HG03460 (cell line): Measurements from ENCODE around the gene MPV17L.
"Not testable (repeated sequence)": the region's sequence is repeated elsewhere in the genome, so short reads cannot be mapped to it uniquely, and the experiment has no call there.

Experiments used
- ATAC-seq: cut with Tn5 transposase; IDR thresholded peaks from one replicate; pipeline ENCODE4 v1.9.1; 2021; ENCODE audit not compliant: unreplicated experiment

The MPV17L gene

GRCh38 chr16:15395631-15396508, at the start of gene MPV17L:
Gene MPV17L (plus strand): TSS chr16:15395754. CDS start chr16:15395898, 144 bp downstream.
- not testable (repeated sequence) for ATAC-seq

DNA sequence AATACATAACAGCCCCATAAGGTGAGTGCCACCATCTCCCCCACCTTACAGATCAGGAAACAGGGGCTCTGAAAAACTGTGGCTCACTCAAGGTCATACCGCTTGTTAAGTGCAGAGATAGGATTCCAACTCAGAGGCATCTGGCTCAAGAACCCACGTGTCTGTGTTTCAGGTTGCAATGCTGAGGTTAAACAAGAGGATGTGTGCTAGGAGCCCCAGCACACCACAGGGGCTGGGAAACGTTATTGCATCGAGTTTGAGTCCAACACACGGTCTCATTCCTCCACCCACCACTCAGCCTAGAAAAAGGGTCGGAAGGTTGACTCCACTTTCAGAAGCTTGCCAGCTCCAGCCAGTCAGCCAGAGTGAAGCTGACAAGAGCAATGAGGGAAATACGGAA, 46.8 kb upstream of the MPV17L start:
- not testable (repeated sequence) for ATAC-seq

DNA sequence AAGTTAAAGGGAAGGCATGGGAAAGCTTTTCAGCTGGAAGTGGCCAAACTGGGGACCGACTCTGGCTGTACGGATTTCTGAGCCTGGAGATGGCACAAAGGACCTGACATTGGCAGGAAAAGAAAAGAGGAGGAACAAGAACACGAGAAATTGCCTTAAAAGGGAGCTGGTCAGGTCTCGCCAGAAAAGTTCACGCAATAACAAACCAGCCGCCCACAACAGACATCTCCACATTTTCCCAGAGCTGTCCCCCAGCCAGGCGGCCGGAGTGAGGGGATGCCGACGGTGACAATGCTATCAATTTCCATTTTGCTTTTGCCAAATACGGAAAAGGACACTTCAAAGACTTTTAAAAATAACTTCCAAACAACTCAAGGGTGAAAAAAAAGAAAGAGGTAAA, 44.3 kb upstream of the MPV17L start:
- not testable (repeated sequence) for ATAC-seq

- not testable (repeated sequence) for ATAC-seq
Observed at GRCh38 chr16:15351745-15352144, 43.8 kb upstream of the MPV17L start.

GRCh38 chr16:15352852-15353251, 42.7 kb upstream of the MPV17L start:
- not testable (repeated sequence) for ATAC-seq

DNA sequence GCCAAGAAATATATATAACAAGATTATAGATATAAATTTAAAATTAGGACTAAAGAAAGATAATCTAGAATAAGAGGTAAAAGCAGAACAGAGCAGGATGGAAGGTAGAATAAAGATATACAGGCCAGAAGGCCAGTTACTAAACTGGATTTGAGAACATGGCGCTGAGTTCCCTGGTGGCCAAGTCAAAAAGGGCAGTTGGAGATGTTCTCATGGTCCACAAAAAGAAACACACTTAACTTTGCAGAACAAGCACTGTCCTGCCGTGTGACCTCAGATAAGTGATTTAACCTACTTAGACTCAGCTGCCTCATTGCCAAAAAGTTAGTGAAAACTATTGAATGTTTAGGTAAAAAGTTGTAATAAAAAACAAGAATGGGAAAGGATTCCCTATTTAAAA, 40.7 kb upstream of the MPV17L start:
- ATAC-seq, result not testable (repeated sequence)

DNA sequence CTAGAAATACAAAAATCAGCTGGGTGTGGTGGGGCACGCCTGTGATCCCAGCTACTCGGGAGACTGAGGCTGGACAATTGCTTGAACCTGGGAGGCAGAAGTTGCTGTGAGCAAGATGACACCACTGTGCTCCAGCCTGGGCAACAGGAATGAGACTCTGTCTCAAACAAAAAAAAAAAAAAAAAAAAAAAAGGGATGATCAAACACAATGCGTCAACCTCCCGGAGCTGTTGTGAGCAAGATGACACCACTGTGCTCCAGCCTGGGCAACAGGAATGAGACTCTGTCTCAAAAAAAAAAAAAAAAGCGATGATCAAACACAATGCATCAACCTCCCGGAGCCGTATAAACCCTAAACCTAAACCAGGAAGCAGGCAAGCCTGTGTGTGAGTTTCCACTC, 38.1 kb upstream of the MPV17L start:
- ATAC-seq, result not testable (repeated sequence)

- ATAC-seq, result not testable (repeated sequence)
Observed at GRCh38 chr16:15378194-15378593, 17.4 kb upstream of the MPV17L start, which contains the start of gene NPIPA5. Gene NPIPA5 (minus strand): TSS chr16:15378294. CDS start chr16:15378294, 0 bp downstream.

- ATAC-seq, result not testable (repeated sequence)
Observed at GRCh38 chr16:15382810-15383209, 12.7 kb upstream of the MPV17L start.

DNA sequence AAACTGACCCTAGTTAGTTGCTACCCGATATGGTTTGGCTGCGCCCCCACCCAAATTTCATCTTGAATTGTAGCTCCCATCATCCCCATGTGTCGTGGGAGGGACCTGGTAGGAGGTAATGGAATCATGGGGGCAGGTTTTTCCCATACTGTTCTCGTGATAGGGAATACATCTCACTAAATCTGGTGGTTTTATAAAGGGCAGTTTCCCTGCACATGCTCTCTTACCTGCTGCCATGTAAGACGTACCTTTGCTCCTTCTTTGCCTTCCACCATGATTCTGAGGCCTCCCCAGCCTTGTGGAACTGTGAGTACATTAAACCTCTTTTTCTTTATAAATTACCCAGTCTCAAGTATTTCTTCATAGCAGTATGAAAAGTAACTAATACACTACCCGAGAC, 7.5 kb upstream of the MPV17L start:
- ATAC-seq, result not testable (repeated sequence)

DNA sequence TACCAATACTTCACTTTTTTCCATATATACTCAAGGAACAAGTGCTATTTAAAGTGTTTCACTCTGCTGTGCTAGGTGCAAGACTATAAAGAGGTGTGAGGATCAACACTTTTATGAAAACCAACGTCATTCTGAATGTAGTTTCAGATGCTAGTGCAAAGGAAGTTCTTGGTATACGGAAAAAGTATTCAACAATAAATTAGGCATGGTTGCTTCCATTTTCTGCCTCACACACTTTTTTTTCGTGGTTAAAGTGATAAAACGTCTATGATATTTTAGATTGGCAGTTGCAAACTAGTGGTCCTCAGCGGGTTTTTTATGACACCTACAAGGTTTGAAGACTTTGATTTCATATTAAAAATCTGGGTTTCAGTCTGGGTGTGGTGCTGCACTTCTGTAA, 5.6 kb upstream of the MPV17L start:
- ATAC-seq, result not testable (repeated sequence)

- not testable (repeated sequence) for ATAC-seq
Observed at GRCh38 chr16:15393025-15393424, 2.5 kb upstream of the MPV17L start.

- ATAC-seq, result not testable (repeated sequence)
Observed at GRCh38 chr16:15396509-15396829, 915 bp downstream of the MPV17L start.

DNA sequence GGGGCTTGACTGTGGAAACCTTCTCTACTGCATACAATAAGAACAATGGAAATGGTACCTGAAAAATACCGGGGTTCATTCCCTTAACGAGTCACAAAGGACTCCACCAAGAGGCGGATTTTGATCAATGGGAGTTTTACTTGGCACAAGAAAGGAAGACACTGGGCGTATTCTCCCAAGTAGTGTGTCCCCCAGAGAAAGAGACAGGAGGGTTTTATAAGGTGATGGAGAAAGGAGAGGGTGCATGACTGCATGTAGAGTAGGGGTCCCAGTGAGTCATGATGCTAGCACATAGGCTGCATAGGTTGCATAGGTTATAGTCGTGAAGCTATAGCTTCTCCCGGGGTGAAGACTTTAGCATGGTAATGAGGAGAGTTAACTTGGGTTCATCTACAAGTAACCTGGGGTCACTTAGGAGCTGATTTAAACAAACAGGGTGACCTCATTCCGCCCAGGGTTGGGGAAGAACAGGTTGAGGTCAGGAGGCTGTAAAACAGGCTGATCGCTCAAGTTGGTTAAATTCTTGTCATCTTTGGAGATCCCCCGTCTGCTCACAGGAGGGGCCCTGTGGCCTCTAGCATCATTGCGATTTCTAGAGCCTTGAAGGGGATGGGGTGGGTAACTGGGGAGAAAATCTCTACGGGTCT, 1.5 kb downstream of the MPV17L start:
- no peak for ATAC-seq

- ATAC-seq, result no peak
Observed at GRCh38 chr16:15398618-15399316, 3.2 kb downstream of the MPV17L start.

- ATAC-seq, result no peak
Observed at GRCh38 chr16:15399317-15399716, 3.8 kb downstream of the MPV17L start.

DNA sequence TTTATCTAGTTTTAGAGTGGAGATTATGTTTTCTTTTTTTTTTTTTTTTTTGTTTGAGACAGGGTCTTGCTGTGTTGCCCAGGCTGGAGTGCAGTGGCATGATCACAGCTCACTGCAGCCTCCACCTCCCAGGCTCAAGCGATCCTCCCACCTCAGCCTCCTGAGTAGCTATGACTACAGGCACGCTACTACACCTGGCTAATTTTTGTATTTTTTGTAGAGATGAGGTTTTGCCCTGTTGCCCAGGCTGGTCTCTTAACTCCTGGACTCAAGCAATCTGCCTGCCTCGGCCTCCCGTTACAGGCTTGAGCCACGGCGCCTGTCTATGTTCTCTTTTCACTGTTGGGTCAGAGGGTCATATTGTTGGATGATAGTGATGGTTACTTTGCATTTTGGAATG, 4.8 kb downstream of the MPV17L start:
- not testable (repeated sequence) for ATAC-seq

DNA sequence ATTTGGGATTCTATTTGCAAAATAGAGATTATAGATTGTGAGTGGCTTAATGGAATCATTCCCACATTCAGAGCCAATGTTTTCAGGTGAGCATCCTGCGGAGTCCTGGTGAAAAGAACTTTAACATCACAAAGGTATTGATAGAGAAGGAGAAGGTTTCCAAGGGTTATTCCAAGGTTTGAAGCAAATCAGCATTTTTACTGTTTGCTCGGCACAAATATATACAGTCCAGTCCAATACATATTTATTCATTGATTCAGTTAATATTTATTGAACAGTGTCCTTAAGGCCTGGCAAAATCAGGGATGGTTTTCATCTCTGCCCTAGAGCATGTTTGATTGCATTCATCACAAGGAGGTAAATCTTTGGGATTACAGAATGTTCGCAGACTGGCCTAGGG, 6.4 kb downstream of the MPV17L start:
- ATAC-seq, result no peak

DNA sequence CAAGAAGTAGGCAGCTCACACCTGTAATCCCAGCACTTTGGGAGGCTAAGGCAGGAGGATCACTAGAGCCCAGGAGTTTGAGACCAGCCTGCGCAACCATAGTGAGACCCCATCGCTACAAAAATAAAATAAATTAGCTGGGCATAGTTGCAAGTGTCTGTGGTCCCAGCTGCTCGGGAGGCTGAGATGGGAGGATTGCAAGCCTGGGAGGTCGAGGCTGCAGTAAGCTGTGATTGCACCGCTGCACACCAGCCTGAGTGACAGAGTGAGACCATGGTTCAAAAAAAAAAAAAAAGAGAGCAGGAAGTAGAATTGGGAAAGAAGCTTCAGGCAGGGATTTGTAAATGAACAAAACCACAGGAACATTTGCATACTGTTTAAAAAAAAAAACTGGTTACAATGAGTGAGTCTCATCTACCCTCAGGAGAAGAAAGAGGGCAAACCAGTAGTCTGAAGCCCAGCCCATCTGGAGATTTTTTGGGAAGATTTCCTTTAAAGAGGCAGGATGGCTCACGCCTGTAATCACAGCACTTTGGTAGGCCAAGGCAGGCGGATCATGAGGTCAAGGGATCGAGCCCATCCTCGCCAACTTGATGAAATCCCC, 7.9 kb downstream of the MPV17L start:
- ATAC-seq, result no peak

GRCh38 chr16:15404091-15404490, 8.5 kb downstream of the MPV17L start:
- ATAC-seq, result not testable (repeated sequence)

GRCh38 chr16:15404792-15405191, 9.2 kb downstream of the MPV17L start:
- no peak for ATAC-seq
